Stimulated activated naive CD8-positive, alpha-beta T cell treated with anti-CD3 and anti-CD28 coated beads, Interleukin-15, amount 100 ng/mL, for 72 hours (primary cell): ENCODE data around the gene USP17L12.
"Not testable (repeated sequence)": the region's sequence is repeated elsewhere in the genome, so short reads cannot be mapped to it uniquely, and the experiment has no call there.

Experiments used
- ATAC-seq: fragments of 150-1000 bp; cut with Tn5 transposase; 2 replicates; pipeline ENCODE4 v1.10.0; 2021; ENCODE audit warnings: mild to moderate bottlenecking, moderate library complexity
- DNase-seq, 2 donors: peaks; one replicate each; pipeline ENCODE4 v3.0.0; 2021 to 2022
- H3K27ac Mint-ChIP-seq, 2 donors: one replicate each; pipeline ENCODE4 v1.8.0; 2022; ENCODE audit warnings: mild to moderate bottlenecking in 2 of 2, mixed read lengths in 2 of 2, moderate library complexity in 2 of 2
- H3K27me3 Mint-ChIP-seq: one replicate; pipeline ENCODE4 v1.8.0; 2022; ENCODE audit warnings: mixed read lengths
- H3K4me1 Mint-ChIP-seq: one replicate; pipeline ENCODE4 v1.8.0; 2022; ENCODE audit warnings: mild to moderate bottlenecking, mixed read lengths
- H3K4me3 Mint-ChIP-seq, 2 donors: one replicate each; pipeline ENCODE4 v1.8.0; 2022; ENCODE audit warnings: mild to moderate bottlenecking in 2 of 2, mixed read lengths in 2 of 2, moderate library complexity in 1 of 2
- H3K9me3 Mint-ChIP-seq, 2 donors: one replicate each; pipeline ENCODE4 v1.8.0; 2022; ENCODE audit warnings: mixed read lengths in 2 of 2

USP17L12 gene

GRCh38 chr4:9219852-9220251 is at the start of gene USP17L12:
USP17L12 (plus strand) TSS chr4:9220152; CDS start chr4:9220152, 0 bp downstream.
- not testable (repeated sequence) for ATAC-seq, H3K27ac Mint-ChIP-seq, H3K27me3 Mint-ChIP-seq

GRCh38 chr4:9210357-9210756 is 9.6 kb upstream of the USP17L12 start, which contains the start of gene USP17L10:
USP17L10 (plus strand) TSS chr4:9210657; CDS start chr4:9210657, 0 bp downstream.
- H3K4me3 Mint-ChIP-seq, H3K27ac Mint-ChIP-seq, DNase-seq, H3K9me3 Mint-ChIP-seq, H3K27me3 Mint-ChIP-seq, H3K4me1 Mint-ChIP-seq, ATAC-seq: not testable (repeated sequence)

More at GRCh38 chr4:9219852-9220251, at the start of gene USP17L12:
- not testable (repeated sequence) for H3K9me3 Mint-ChIP-seq, H3K4me3 Mint-ChIP-seq, H3K4me1 Mint-ChIP-seq, DNase-seq

DNA sequence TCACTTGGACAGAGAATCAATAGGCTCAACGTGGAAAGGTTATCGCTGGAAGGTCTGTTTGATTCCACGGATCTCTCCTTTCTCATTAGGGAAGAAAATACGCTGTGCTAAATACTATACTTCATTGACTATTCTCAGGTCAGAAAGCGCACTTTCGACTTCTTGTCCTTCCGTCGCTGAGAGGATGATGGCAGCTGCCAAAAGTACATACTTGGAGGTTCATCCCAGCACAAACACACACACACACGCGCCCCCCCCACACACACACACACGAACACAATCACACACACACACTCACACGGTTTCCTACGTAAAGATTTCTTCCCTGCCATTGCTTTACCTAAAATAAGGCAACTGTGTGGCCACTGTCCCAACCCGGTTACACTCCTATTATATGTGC is 5.3 kb upstream of the USP17L12 start:
- not testable (repeated sequence) for H3K27me3 Mint-ChIP-seq, H3K4me3 Mint-ChIP-seq, H3K27ac Mint-ChIP-seq, H3K4me1 Mint-ChIP-seq, H3K9me3 Mint-ChIP-seq, ATAC-seq
- DNase-seq: peak in 1 of 2 donors; percentile 6

DNA sequence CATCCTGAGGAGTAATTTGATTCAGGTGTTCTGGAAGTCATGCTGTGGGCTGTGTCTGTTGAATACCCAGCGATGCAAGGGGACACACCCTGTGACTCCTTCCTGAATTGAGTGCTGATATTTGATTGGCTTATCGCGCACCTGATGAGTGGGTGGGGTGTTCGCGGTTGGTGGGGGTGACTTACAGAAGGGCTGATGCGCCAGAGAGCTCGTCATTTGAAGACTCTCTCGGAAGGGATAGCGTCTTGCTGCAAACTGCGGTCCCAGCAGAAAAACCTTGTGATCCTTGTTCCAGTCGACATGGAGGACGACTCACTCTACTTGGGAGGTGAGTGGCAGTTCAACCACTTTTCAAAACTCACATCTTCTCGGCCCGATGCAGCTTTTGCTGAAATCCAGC is 4.8 kb upstream of the USP17L12 start, which contains the start of gene USP17L11:
Gene USP17L11, plus strand, starts transcription at position 301 of the 400 bp plus-strand sequence. Its CDS starts 0 bp downstream, at position 301.
- not testable (repeated sequence) for DNase-seq, H3K27me3 Mint-ChIP-seq

GRCh38 chr4:9224596-9224995 is 4.6 kb downstream of the USP17L12 start, which contains the start of gene USP17L13:
USP17L13 (plus strand) TSS chr4:9224896; CDS start chr4:9224896, 0 bp downstream.
- H3K27me3 Mint-ChIP-seq, H3K4me1 Mint-ChIP-seq, ATAC-seq, H3K9me3 Mint-ChIP-seq, DNase-seq, H3K4me3 Mint-ChIP-seq, H3K27ac Mint-ChIP-seq: not testable (repeated sequence)

More for the DNA sequence above, 4.8 kb upstream of the USP17L12 start, which contains the start of gene USP17L11:
- H3K4me3 Mint-ChIP-seq, ATAC-seq, H3K4me1 Mint-ChIP-seq, H3K9me3 Mint-ChIP-seq, H3K27ac Mint-ChIP-seq: not testable (repeated sequence)

DNA sequence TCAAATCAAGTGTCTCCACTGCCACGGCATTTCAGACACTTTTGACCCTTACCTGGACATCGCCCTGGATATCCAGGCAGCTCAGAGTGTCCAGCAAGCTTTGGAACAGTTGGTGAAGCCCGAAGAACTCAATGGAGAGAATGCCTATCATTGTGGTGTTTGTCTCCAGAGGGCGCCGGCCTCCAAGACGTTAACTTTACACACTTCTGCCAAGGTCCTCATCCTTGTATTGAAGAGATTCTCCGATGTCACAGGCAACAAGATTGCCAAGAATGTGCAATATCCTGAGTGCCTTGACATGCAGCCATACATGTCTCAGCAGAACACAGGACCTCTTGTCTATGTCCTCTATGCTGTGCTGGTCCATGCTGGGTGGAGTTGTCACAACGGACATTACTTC is 10.3 kb downstream of the USP17L12 start:
- DNase-seq, H3K27me3 Mint-ChIP-seq, H3K9me3 Mint-ChIP-seq, H3K4me3 Mint-ChIP-seq, H3K4me1 Mint-ChIP-seq, ATAC-seq, H3K27ac Mint-ChIP-seq: not testable (repeated sequence)

DNA sequence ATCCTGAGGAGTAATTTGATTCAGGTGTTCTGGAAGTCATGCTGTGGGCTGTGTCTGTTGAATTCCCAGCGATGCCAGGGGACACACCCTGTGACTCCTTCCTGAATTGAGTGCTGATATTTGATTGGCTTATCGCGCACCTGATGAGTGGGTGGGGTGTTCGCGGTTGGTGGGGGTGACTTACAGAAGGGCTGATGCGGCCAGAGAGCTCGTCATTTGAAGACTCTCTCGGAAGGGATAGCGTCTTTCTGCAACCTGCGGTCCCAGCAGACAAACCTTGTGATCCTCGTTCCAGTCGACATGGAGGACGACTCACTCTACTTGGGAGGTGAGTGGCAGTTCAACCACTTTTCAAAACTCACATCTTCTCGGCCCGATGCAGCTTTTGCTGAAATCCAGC is 14.1 kb downstream of the USP17L12 start, which contains the start of gene USP17L15:
Gene USP17L15, plus strand, starts transcription at position 301 of the 400 bp plus-strand sequence. Its CDS starts 0 bp downstream, at position 301.
- not testable (repeated sequence) for ATAC-seq, H3K4me1 Mint-ChIP-seq, H3K4me3 Mint-ChIP-seq, H3K27ac Mint-ChIP-seq, DNase-seq, H3K27me3 Mint-ChIP-seq, H3K9me3 Mint-ChIP-seq

GRCh38 chr4:9238461-9238860 is 18.5 kb downstream of the USP17L12 start:
- not testable (repeated sequence) for ATAC-seq, H3K27me3 Mint-ChIP-seq, DNase-seq, H3K4me1 Mint-ChIP-seq, H3K9me3 Mint-ChIP-seq, H3K4me3 Mint-ChIP-seq, H3K27ac Mint-ChIP-seq

DNA sequence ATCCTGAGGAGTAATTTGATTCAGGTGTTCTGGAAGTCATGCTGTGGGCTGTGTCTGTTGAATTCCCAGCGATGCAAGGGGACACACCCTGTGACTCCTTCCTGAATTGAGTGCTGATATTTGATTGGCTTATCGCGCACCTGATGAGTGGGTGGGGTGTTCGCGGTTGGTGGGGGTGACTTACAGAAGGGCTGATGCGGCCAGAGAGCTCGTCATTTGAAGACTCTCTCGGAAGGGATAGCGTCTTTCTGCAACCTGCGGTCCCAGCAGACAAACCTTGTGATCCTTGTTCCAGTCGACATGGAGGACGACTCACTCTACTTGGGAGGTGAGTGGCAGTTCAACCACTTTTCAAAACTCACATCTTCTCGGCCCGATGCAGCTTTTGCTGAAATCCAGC is 23.6 kb downstream of the USP17L12 start, which contains the start of gene USP17L17:
Gene USP17L17, plus strand, starts transcription at position 301 of the 400 bp plus-strand sequence. Its CDS starts 0 bp downstream, at position 301.
- H3K27ac Mint-ChIP-seq, H3K9me3 Mint-ChIP-seq, DNase-seq, H3K4me1 Mint-ChIP-seq, H3K4me3 Mint-ChIP-seq, H3K27me3 Mint-ChIP-seq, ATAC-seq: not testable (repeated sequence)

DNA sequence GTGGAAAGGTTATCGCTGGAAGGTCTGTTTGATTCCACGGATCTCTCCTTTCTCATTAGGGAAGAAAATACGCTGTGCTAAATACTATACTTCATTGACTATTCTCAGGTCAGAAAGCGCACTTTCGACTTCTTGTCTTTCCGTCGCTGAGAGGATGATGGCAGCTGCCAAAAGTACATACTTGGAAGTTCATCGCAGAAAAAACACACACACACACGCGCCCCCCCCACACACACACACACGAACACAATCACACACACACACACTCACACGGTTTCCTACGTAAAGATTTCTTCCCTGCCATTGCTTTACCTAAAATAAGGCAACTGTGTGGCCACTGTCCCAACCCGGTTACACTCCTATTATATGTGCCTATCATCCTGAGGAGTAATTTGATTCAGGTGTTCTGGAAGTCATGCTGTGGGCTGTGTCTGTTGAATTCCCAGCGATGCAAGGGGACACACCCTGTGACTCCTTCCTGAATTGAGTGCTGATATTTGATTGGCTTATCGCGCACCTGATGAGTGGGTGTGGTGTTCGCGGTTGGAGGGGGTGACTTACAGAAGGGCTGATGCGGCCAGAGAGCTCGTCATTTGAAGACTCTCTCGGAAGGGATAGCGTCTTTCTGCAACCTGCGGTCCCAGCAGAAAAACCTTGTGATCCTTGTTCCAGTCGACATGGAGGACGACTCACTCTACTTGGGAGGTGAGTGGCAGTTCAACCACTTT is 28.2 kb downstream of the USP17L12 start, which contains the start of gene USP17L18:
Gene USP17L18, plus strand, starts transcription at position 678 of the 728 bp plus-strand sequence. Its CDS starts 0 bp downstream, at position 678.
- not testable (repeated sequence) for H3K4me1 Mint-ChIP-seq, H3K27me3 Mint-ChIP-seq, H3K27ac Mint-ChIP-seq, H3K9me3 Mint-ChIP-seq, DNase-seq, ATAC-seq, H3K4me3 Mint-ChIP-seq

DNA sequence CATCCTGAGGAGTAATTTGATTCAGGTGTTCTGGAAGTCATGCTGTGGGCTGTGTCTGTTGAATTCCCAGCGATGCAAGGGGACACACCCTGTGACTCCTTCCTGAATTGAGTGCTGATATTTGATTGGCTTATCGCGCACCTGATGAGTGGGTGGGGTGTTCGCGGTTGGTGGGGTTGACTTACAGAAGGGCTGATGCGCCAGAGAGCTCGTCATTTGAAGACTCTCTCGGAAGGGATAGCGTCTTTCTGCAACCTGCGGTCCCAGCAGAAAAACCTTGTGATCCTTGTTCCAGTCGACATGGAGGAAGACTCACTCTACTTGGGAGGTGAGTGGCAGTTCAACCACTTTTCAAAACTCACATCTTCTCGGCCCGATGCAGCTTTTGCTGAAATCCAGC is 33.1 kb downstream of the USP17L12 start, which contains the start of gene USP17L19:
Gene USP17L19, plus strand, starts transcription at position 301 of the 400 bp plus-strand sequence. Its CDS starts 0 bp downstream, at position 301.
- H3K27ac Mint-ChIP-seq, H3K4me1 Mint-ChIP-seq, H3K9me3 Mint-ChIP-seq, ATAC-seq, DNase-seq, H3K4me3 Mint-ChIP-seq, H3K27me3 Mint-ChIP-seq: not testable (repeated sequence)

GRCh38 chr4:9257824-9258223 is 37.9 kb downstream of the USP17L12 start, which contains the start of gene USP17L20:
USP17L20 (plus strand) TSS chr4:9258124; CDS start chr4:9258124, 0 bp downstream.
- not testable (repeated sequence) for H3K4me1 Mint-ChIP-seq, H3K9me3 Mint-ChIP-seq, H3K4me3 Mint-ChIP-seq, ATAC-seq, H3K27ac Mint-ChIP-seq, H3K27me3 Mint-ChIP-seq, DNase-seq

- H3K27me3 Mint-ChIP-seq, H3K9me3 Mint-ChIP-seq, ATAC-seq, DNase-seq, H3K27ac Mint-ChIP-seq, H3K4me1 Mint-ChIP-seq, H3K4me3 Mint-ChIP-seq: not testable (repeated sequence)
Observed at GRCh38 chr4:9262572-9262971, 42.6 kb downstream of the USP17L12 start, which contains the start of gene USP17L21. USP17L21 (plus strand) TSS chr4:9262872; CDS start chr4:9262872, 0 bp downstream.

DNA sequence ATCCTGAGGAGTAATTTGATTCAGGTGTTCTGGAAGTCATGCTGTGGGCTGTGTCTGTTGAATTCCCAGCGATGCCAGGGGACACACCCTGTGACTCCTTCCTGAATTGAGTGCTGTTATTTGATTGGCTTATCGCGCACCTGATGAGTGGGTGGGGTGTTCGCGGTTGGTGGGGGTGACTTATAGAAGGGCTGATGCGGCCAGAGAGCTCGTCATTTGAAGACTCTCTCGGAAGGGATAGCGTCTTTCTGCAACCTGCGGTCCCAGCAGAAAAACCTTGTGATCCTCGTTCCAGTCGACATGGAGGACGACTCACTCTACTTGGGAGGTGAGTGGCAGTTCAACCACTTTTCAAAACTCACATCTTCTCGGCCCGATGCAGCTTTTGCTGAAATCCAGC is 47.4 kb downstream of the USP17L12 start, which contains the start of gene USP17L22:
Gene USP17L22, plus strand, starts transcription at position 301 of the 400 bp plus-strand sequence. Its CDS starts 0 bp downstream, at position 301.
- H3K27me3 Mint-ChIP-seq, H3K4me3 Mint-ChIP-seq, H3K4me1 Mint-ChIP-seq, H3K9me3 Mint-ChIP-seq, ATAC-seq, DNase-seq, H3K27ac Mint-ChIP-seq: not testable (repeated sequence)
